Measurements from ENCODE around the gene MAN2A1.
"Not testable (repeated sequence)": the region's sequence is repeated elsewhere in the genome, so short reads cannot be mapped to it uniquely, and the experiment has no call there.

MAN2A1 gene

GRCh38 chr5:109832207-109833188 lies 142.8 kb downstream of the MAN2A1 start:
- not testable (repeated sequence) for DNase-seq

GRCh38 chr5:109833946-109834345 lies 144.2 kb downstream of the MAN2A1 start:
- no peak for DNase-seq

GRCh38 chr5:109836280-109836679 lies 146.6 kb downstream of the MAN2A1 start:
- DNase-seq = no peak

- DNase-seq = no peak
These were observed 147.6 kb downstream of the MAN2A1 start for GRCh38 chr5:109837231-109837861.

GRCh38 chr5:109838157-109838556 lies 148.4 kb downstream of the MAN2A1 start:
- no peak for DNase-seq

GRCh38 chr5:109844148-109844547 lies 154.4 kb downstream of the MAN2A1 start:
- DNase-seq = no peak

- no peak for DNase-seq
These were observed 155.0 kb downstream of the MAN2A1 start for GRCh38 chr5:109844695-109845094.

- no peak for DNase-seq
These were observed 158.4 kb downstream of the MAN2A1 start for GRCh38 chr5:109848130-109848529.

- DNase-seq = no peak
These were observed 159.9 kb downstream of the MAN2A1 start for GRCh38 chr5:109849478-109850088.

GRCh38 chr5:109852371-109853155 lies 162.8 kb downstream of the MAN2A1 start:
- DNase-seq = no peak

- DNase-seq = no peak
These were observed 163.7 kb downstream of the MAN2A1 start for GRCh38 chr5:109853377-109853776.

- DNase-seq = no peak
These were observed 165.3 kb downstream of the MAN2A1 start for GRCh38 chr5:109855056-109855455.

GRCh38 chr5:109857405-109858031 lies 167.8 kb downstream of the MAN2A1 start:
- DNase-seq = no peak

- no peak for DNase-seq
These were observed 169.8 kb downstream of the MAN2A1 start for GRCh38 chr5:109859537-109859936.

- DNase-seq = no peak
These were observed 172.6 kb downstream of the MAN2A1 start for GRCh38 chr5:109862301-109862700.

GRCh38 chr5:109863752-109864151 lies 174.0 kb downstream of the MAN2A1 start:
- no peak for DNase-seq

- DNase-seq = no peak
These were observed 175.9 kb downstream of the MAN2A1 start for GRCh38 chr5:109865637-109866036.

- no peak for DNase-seq
These were observed 176.3 kb downstream of the MAN2A1 start for GRCh38 chr5:109866051-109866450.

GRCh38 chr5:109868737-109869136 lies 179.0 kb downstream of the MAN2A1 start:
- DNase-seq = no peak

GRCh38 chr5:109873687-109874086 lies 184.0 kb downstream of the MAN2A1 start:
- no peak for DNase-seq

- no peak for DNase-seq
These were observed 184.4 kb downstream of the MAN2A1 start for GRCh38 chr5:109874108-109874507.

- DNase-seq = no peak
These were observed 186.5 kb downstream of the MAN2A1 start for GRCh38 chr5:109876030-109876725.

All from NCI-H2081 treated with DMSO at 0.1 percent for 48 hours (cell line).